GM21737 (cell line): ENCODE measurements around the gene MRPS34.
"Not testable (repeated sequence)": the region's sequence is repeated elsewhere in the genome, so short reads cannot be mapped to it uniquely, and the experiment has no call there.

ENCODE experiments used
- ATAC-seq: cut with Tn5 transposase; IDR thresholded peaks from one replicate; pipeline ENCODE4 v1.9.1; 2021; ENCODE audit warnings: mild to moderate bottlenecking, moderate library complexity; ENCODE audit not compliant: unreplicated experiment

The MRPS34 gene

DNA sequence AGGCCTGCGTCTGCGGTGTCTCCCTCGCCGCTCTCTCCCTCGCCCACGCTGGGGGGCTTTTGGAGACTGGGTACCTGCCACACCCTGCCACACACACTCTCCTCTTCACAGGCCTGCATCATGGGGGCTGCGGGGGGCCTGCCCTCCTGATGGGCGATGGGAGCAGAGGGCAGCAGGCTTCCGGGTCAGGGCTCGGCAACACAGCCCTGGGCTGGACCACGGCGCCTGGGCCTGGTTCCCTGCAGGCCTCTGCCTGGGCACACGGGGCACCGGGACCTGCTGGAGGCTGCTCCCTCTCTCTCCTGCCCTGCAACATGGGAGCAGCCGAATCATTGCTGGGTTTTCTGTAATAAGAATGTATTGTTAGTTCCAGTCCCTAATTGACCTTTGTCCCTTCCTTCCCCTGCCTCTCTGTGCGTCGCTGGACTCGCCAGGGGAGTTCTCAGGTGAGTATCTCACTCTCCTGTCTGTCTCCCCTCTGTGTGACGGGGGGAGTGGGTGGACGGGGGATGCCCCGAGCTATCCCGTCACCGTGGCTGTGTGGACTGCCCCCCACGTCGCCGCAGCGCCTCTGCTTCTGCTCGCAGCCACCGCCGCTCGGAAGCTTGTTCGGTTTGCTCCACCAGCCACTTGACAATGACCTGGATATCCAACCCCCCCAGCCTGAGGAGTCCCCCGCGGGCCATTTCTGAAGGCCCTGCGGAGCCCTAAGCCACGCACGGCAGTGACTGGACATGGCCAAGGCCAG, 15.0 kb downstream of the MRPS34 start:
- no peak for ATAC-seq

DNA sequence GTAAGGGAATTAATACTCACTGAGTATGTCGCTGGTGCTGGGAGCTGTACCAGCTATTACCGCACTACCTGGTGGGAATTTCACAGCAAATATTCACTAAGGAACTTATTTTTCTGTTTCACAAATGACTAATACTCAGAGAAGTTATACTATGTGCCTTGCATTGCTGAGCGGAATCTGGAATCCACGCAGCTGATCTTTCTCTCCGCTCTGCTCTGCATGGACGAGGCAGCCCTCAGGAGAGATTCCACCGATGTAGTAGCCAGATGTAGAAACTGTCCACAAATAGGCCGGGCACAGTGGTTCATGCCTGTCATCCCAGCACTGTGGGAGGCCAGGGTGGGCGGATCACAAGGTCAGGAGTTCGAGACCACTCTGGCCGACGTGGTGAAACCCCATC, 18.7 kb downstream of the MRPS34 start:
- ATAC-seq = no peak

- no peak for ATAC-seq
Observed at GRCh38 chr16:1752853-1753252, 20.1 kb downstream of the MRPS34 start.

GRCh38 chr16:1751946-1752345, 21.0 kb downstream of the MRPS34 start:
- no peak for ATAC-seq

GRCh38 chr16:1749152-1750117, 23.5 kb downstream of the MRPS34 start:
- no peak for ATAC-seq

- ATAC-seq = no peak
Observed at GRCh38 chr16:1747934-1748333, 25.0 kb downstream of the MRPS34 start.

- ATAC-seq = no peak
Observed at GRCh38 chr16:1746693-1747195, 26.2 kb downstream of the MRPS34 start.

DNA sequence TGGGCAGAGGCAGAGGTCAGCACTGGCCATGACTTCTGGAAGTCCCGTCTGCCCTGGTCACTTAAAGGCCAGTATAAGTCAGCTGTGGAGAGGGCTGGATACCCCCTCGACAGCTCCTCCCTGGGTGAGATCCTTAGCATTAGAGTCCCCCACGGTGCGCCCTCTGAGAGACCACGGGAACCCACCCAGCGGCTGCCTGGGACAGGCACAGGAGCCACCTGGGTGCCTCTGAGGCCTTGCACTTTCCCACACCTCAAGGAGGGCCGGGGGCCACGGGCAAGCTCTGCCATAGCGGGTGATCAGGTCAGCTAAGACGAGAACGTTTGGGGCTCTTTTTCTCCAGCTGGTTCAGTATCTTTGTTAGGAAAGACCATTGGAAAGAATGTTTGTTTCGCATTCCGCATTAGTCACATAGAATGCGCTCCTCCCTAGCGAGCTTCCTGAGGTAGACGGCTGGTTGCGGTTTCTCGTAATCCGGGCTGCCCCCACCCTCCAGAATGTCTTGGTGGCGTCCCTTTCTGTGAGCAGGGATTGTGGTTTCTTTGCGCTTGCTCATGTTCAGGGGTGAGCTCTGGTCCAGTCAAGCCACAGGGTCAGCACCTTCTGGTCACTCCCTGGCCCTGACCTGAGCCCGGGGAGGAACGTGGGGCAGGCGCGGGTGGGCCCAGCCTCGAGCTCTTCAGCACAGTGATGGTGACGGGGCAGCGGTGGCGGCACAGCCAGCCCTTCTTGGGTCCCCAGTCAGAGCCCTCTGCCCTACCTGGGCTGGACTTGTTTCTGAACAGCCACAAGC, 26.8 kb downstream of the MRPS34 start:
- no peak for ATAC-seq

- ATAC-seq = no peak
Observed at GRCh38 chr16:1745181-1745899, 27.6 kb downstream of the MRPS34 start.

GRCh38 chr16:1744338-1744840, 28.5 kb downstream of the MRPS34 start:
- no peak for ATAC-seq

- ATAC-seq = no peak
Observed at GRCh38 chr16:1743376-1744337, 29.3 kb downstream of the MRPS34 start.

- ATAC-seq = no peak
Observed at GRCh38 chr16:1741553-1742165, 31.3 kb downstream of the MRPS34 start.

GRCh38 chr16:1740781-1741490, 32.0 kb downstream of the MRPS34 start:
- ATAC-seq = no peak

- ATAC-seq = no peak
Observed at GRCh38 chr16:1740234-1740633, 32.7 kb downstream of the MRPS34 start.

GRCh38 chr16:1734816-1735215, 38.1 kb downstream of the MRPS34 start:
- no peak for ATAC-seq

GRCh38 chr16:1734123-1734522, 38.8 kb downstream of the MRPS34 start:
- ATAC-seq = no peak

GRCh38 chr16:1732551-1732987, 40.4 kb downstream of the MRPS34 start:
- not testable (repeated sequence) for ATAC-seq

DNA sequence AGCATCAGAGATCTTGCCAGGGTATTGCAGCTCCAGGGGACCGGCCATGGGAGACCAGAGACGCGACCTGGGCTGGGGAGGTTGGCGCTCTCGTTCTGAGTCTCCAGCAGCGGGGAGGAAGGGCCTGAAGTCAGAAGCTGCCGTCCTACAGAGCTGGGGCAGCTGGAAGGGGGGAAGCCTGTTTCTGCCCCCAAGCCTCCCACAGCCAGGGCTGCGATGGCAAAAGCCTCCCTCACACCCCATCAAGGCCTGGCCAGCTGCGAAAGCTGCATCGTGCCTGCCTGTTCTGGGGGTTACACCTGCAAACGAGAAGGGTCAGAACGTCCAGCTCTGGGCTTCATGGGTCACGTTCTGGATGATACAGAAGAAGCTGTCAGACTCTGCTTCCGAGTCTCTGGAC, 40.9 kb downstream of the MRPS34 start:
- no peak for ATAC-seq
